Brain microvascular endothelial cell (primary cell): ENCODE measurements around the gene OR51E2.

Source experiments
- DNase-seq: peaks from one replicate; pipeline ENCODE4 v3.0.0-alpha.2; 2020
- H3K27ac ChIP-seq: fragments of 250-450 bp; sonication (Bioruptor Pico); 2 replicates; pipeline ENCODE4 v1.5.1; 2020; ENCODE audit warnings: mild to moderate bottlenecking, moderate library complexity
- H3K27me3 ChIP-seq: fragments of 250-450 bp; sonication (Bioruptor Pico); replicated peaks from 2 replicates; pipeline ENCODE4 v1.5.1; 2020; ENCODE audit warnings: mild to moderate bottlenecking
- H3K36me3 ChIP-seq: fragments of 250-450 bp; sonication (Bioruptor Pico); replicated peaks from 2 replicates; pipeline ENCODE4 v1.5.1; 2020; ENCODE audit warnings: mild to moderate bottlenecking
- H3K4me3 ChIP-seq: 2 replicates; pipeline ENCODE4 v1.5.1; 2011; ENCODE audit warnings: low read depth, mild to moderate bottlenecking, control low read depth, low read length, moderate library complexity
- CTCF ChIP-seq: IDR thresholded peaks from 2 replicates; pipeline ENCODE4 v1.5.1; 2011; ENCODE audit warnings: low read depth, mild to moderate bottlenecking, moderate library complexity, low read length, control low read depth, inconsistent platforms; ENCODE audit errors: missing control alignments
- in situ Hi-C: cut with HindIII; loops from 2 replicates; pipeline ENCODE4 v1.10.0; 2017; ENCODE audit warnings: low sequenced_read_pairs, low pct_ligation_motif_present

Gene OR51E2

GRCh38 chr11:4643682-4644081, 54.0 kb downstream of the OR51E2 start, which contains the start of gene OR51E1:
Gene OR51E1, plus strand, starts transcription at chr11:4643982. Its CDS starts 8,545 bp downstream, at chr11:4652527.
- no peak for DNase-seq
- Histone ChIP-seq H3K27me3 (no peaks in the 10 kb centered on the region), H3K4me3 (no peak within 1 kb of the TSS), H3K27ac (no peak within 1 kb of the TSS), H3K36me3 (no peaks in the 10 kb centered on the region)
- no peak for TF ChIP-seq CTCF
- in situ Hi-C loops, result no loop called here

GRCh38 chr11:4643076-4643475, 54.6 kb downstream of the OR51E2 start:
- no peak overlapping the region for H3K27ac ChIP-seq
- H3K36me3 ChIP-seq, result no peaks in the 10 kb centered on the region
- DNase-seq, result no peak
- H3K27me3 ChIP-seq, result no peaks in the 10 kb centered on the region
- TF ChIP-seq CTCF, result no peak
- in situ Hi-C loops, result no loop called here
- no peak overlapping the region for H3K4me3 ChIP-seq

GRCh38 chr11:4642043-4642442, 55.6 kb downstream of the OR51E2 start:
- Histone ChIP-seq H3K27me3 (no peaks in the 10 kb centered on the region), H3K4me3 (no peak overlapping the region), H3K36me3 (no peaks in the 10 kb centered on the region), H3K27ac (no peak overlapping the region)
- DNase-seq, result no peak
- no peak for TF ChIP-seq CTCF
- in situ Hi-C loops, result no loop called here

- Histone ChIP-seq H3K27ac (no peak overlapping the region), H3K36me3 (no peaks in the 10 kb centered on the region), H3K4me3 (no peak overlapping the region), H3K27me3 (no peaks in the 10 kb centered on the region)
- no peak for DNase-seq
- in situ Hi-C loops, result no loop called here
- no peak for TF ChIP-seq CTCF
Observed at GRCh38 chr11:4641501-4641900, 56.2 kb downstream of the OR51E2 start.

- DNase-seq, result no peak
- Histone ChIP-seq H3K27me3 (no peaks in the 10 kb centered on the region), H3K27ac (no peak overlapping the region), H3K36me3 (no peaks in the 10 kb centered on the region), H3K4me3 (no peak overlapping the region)
- TF ChIP-seq CTCF, result no peak
- in situ Hi-C loops, result no loop called here
Observed at GRCh38 chr11:4639931-4640330, 57.7 kb downstream of the OR51E2 start.

- in situ Hi-C loops, result no loop called here
- no peaks in the 10 kb centered on the region for H3K36me3 ChIP-seq
- TF ChIP-seq CTCF, result no peak
- no peak overlapping the region for H3K27ac ChIP-seq
- H3K27me3 ChIP-seq, result no peaks in the 10 kb centered on the region
- DNase-seq, result no peak
- no peak overlapping the region for H3K4me3 ChIP-seq
Observed at GRCh38 chr11:4637662-4638047, 60.0 kb downstream of the OR51E2 start.
